NCI-H69 (cell line): ENCODE data around the gene FCER1G.
A peak's percentile ranks its signal among the peaks of the same experiment; 100 is the strongest.

Experiments used
- DNase-seq: peaks from one replicate; lab custom pipeline; 2025; lab: John Stamatoyannopoulos, UW

FCER1G gene

DNA sequence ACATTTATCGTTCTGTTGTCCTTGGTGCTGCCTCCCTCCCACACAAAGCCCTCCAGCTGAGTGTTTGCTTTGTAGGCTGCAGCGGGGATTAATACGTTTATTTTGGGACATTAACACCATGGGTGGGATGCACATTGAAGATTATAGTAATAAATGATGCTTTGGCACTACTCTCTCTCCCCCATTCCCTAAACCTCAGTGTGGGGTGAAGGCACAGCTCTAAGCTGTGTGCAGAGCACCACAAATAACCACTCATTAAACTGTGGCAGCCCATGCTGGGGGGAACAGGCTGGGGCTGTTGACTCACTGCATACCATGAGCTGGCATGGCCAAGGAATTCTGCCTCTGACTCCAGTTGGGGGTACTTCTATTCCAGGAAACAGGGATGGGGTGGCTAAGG, 51.1 kb downstream of the FCER1G start:
- DNase-seq = peak; percentile 70

DNA sequence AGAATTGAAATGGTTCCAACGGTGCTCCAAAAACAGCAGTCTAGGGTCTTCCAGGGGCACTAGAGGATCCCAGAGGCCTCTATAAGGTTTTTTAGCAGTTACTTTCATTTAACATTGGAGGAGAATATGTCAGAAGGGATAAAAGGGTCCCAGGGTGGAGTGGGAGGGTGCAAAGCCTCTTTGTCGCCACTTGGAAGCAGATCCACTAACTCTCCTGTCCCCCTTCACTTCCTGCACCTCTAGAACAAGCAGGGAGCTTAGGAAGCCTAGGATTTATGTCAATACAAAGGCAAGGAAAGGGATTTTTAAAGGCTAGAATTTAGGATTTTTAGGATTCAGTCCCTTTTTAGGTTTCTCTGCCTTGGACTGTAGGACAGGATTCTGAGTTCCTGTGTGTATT, 51.7 kb downstream of the FCER1G start:
- no peak for DNase-seq

DNA sequence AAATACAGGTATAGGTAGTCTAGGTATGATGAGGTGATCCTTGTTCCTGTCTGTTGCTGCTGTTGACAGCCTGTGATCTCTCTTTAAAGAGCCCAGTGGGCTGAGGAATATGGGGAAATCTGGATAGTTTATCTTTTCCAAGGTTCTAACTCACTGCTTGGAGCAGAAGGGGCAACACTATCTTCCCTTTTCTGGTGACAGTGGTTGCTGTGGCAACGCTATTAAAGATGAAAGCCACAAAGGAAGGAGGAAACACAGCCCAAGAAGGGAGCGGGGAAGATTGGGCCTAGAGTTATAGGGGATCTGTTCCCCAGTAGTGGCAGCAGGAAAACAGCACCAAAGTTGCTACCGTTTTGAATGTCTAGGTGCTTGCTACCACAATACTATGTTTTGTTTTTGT, 52.2 kb downstream of the FCER1G start:
- DNase-seq = no peak
